Measurements from ENCODE around the gene RFX7. TPM values are rescaled to one million over a fixed set of nuclear protein-coding genes. Genes with fewer than 3 reads are reported as not detected.

Gene RFX7
- total RNA-seq, 6 experiments from 2014 or later, result 4.5 to 7.1 (median 5.8) TPM

DNA sequence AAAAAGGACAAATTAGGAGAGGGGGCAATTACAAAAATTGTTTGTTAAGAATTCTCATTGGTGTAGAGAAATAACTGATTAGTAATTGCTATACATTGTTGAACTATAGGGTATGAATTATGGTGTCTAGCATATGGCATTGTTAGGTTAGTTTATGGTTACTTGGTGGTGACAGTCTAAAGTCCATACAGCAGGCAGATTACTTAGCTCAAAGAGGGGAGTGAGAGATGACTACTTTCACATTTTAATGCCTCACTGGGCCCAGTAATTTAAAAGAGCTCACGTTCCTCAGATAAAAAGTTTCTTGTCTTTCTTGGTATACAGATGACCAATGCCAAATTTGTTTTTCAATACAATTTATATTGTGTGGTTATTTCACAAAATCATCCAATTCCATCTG lies 137.8 kb downstream of the RFX7 start:
- ATAC-seq, result no peak
- DNase-seq, result no peak
- Histone ChIP-seq H3K4me1 (no peaks in the 10 kb centered on the region), H3K4me3 (no peak overlapping the region), H3K36me3 (peaks cover 0 to 4% (median 2%) of the 10 kb centered on the region in 4 donors), H3K27me3 (no peaks in the 10 kb centered on the region), H3K27ac (no peak overlapping the region), H3K9me3 (no peaks in the 10 kb centered on the region)
- TF ChIP-seq POLR2A (IDR thresholded peaks at IDR 0.05) (no peak), CTCF (IDR thresholded peaks at IDR 0.05) (no peak)
- 100% methylated on average over 1 of the region's 1 CpG for WGBS (ENCODE audit: insufficient coverage, low coverage, low lambda C conversion rate, missing lambda C conversion rate)
- intact Hi-C loops (cut with DNase I), result no loop called here

DNA sequence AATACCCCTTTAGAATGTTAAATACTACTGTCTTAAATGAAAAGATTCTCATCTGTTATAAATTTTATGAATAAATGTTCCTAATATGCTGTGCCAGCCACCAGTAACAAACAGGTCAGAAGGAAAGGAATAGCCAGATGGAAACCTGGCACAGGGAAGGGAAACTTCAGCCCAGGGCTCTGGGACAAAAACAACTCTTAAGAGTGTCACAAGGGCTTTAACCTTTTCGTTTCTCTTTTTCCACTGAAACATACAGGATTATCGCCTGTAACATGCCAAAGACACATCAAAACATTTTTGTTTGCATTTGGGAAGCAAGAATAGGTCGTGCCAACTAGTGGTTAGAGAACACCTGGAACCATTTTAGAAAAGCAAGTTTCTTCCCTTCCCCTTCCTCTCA lies 141.2 kb downstream of the RFX7 start:
- Histone ChIP-seq H3K36me3 (peaks cover 0 to 16% (median 3%) of the 10 kb centered on the region in 4 donors), H3K4me3 (no peak overlapping the region), H3K27ac (no peak overlapping the region), H3K9me3 (no peaks in the 10 kb centered on the region), H3K27me3 (no peaks in the 10 kb centered on the region), H3K4me1 (no peaks in the 10 kb centered on the region)
- no peak for TF ChIP-seq POLR2A (IDR thresholded peaks at IDR 0.05)
- no peak for TF ChIP-seq CTCF (IDR thresholded peaks at IDR 0.05)
- no peak for ATAC-seq
- no peak for DNase-seq
- intact Hi-C loops (cut with DNase I), result no loop called here
- 84% methylated on average over 3 of the region's 3 CpGs for WGBS (ENCODE audit: insufficient coverage, low coverage, low lambda C conversion rate, missing lambda C conversion rate)

- no peak for TF ChIP-seq CTCF (IDR thresholded peaks at IDR 0.05)
- intact Hi-C loops (cut with DNase I), result no loop called here
- peaks cover 0 to 43% (median 8%) of the 10 kb centered on the region in 4 donors for H3K36me3 ChIP-seq
- no peaks in the 10 kb centered on the region for H3K9me3 ChIP-seq
- no peaks in the 10 kb centered on the region for H3K4me1 ChIP-seq
- DNase-seq, result no peak
- 94% methylated on average over 2 of the region's 2 CpGs for WGBS (ENCODE audit: insufficient coverage, low coverage, low lambda C conversion rate, missing lambda C conversion rate)
- H3K27ac ChIP-seq, result no peak overlapping the region
- no peak overlapping the region for H3K4me3 ChIP-seq
- no peak for ATAC-seq
- no peaks in the 10 kb centered on the region for H3K27me3 ChIP-seq
Observed at GRCh38 chr15:56099311-56099710, 144.4 kb downstream of the RFX7 start.

DNA sequence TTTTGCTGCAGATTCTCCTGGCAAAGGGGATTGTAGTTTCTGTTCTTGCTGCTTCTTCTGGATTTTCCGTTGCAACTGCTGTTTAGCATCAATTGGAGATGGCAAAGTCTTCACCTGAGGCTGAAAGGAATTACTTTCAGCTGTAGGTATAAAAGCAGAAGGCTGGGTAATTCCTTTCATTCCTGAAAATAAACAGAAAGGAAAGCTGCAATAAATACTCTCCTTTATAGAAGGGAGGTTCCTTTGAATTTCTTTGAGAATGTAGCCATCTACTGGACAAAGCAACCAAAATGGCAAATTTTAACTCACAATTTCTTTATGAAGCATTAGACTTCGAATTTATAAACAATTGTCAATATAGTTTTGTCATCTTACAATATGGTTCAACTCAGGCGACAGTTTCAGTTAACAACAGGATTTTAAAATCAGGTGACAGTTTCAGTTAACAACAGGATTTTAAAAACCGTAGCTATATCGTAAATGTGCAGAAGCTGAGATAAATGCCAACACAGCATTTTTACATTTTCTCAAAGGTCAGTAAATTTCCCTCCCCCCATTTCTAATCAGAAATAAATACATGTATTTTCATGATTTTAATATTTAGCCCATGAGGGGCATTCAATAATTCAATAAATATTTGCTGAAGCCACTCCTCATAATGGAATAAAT lies 145.3 kb downstream of the RFX7 start:
- no peaks in the 10 kb centered on the region for H3K9me3 ChIP-seq
- DNase-seq, result no peak

More for the DNA sequence above, 145.3 kb downstream of the RFX7 start:
- no peak for ATAC-seq
- WGBS (ENCODE audit: insufficient coverage, low coverage, low lambda C conversion rate, missing lambda C conversion rate), result 89% methylated on average over 5 of the region's 5 CpGs
- TF ChIP-seq POLR2A (IDR thresholded peaks at IDR 0.05) (no peak), CTCF (IDR thresholded peaks at IDR 0.05) (no peak)
- Histone ChIP-seq H3K36me3 (peaks cover 0 to 53% (median 8%) of the 10 kb centered on the region in 4 donors), H3K4me1 (no peaks in the 10 kb centered on the region), H3K4me3 (no peak overlapping the region), H3K27ac (no peak overlapping the region), H3K27me3 (no peaks in the 10 kb centered on the region)
- intact Hi-C loops (cut with DNase I), result no loop called here
